ENCODE results near the gene SIX3. TPM values are rescaled to one million over a fixed set of nuclear protein-coding genes. Genes with fewer than 3 reads are reported as not detected.

The SIX3 gene
- total RNA-seq, 1 experiment from 2014 or later, result 13.2 TPM

GRCh38 chr2:44925561-44926136 is 15.9 kb upstream of the SIX3 start:
- 0 out of 2 replicates have a peak, but pooled peaks cover 3% of the 10 kb centered on the region for H3K36me3 Mint-ChIP-seq
- peaks cover 44% of the 10 kb centered on the region for H3K4me1 Mint-ChIP-seq
- peaks cover 85% of the 10 kb centered on the region for H3K27me3 Mint-ChIP-seq (ENCODE audit: low read depth)
- ChIA-PET CTCF (no interaction called here), POLR2A (interaction anchor here (0.6 kb wide), 1 partner anchor 245 kb away, joined by 4 read pairs; no protein-coding TSS in a partner anchor)
- no peak for DNase-seq (ENCODE audit: low spot score)
- H3K9me3 Mint-ChIP-seq, result no peaks in the 10 kb centered on the region
- H3K27ac Mint-ChIP-seq, result no peak overlapping the region
- no peak for ATAC-seq
- H3K4me3 Mint-ChIP-seq, result no peak overlapping the region
- TF ChIP-seq ZNF317 (CRISPR knock-in tag; IDR thresholded peaks at IDR 0.05; ENCODE audit: borderline replicate concordance, low read depth) (no peak), ERG (CRISPR knock-in tag; IDR thresholded peaks at IDR 0.05) (no peak), NR1H2 (CRISPR knock-in tag; IDR thresholded peaks at IDR 0.05) (no peak), ZNF232 (CRISPR knock-in tag; IDR thresholded peaks at IDR 0.05) (no peak), TCF7 (CRISPR knock-in tag; IDR thresholded peaks at IDR 0.05; ENCODE audit: low read depth) (no peak), ZNF532 (CRISPR knock-in tag; IDR thresholded peaks at IDR 0.05; ENCODE audit: borderline replicate concordance) (no peak), ATF1 (CRISPR knock-in tag; IDR thresholded peaks at IDR 0.05) (no peak)

- ChIA-PET CTCF (interaction anchor here (0.8 to 3.2 kb wide), 12 partner anchors 9 to 759 kb away, joined by 3 to 16 read pairs (median 4); no protein-coding TSS in a partner anchor), POLR2A (interaction anchor here (0.5 kb wide), 1 partner anchor 137 kb away, joined by 3 read pairs; no protein-coding TSS in a partner anchor)
- peak; percentile 23 for ATAC-seq
- Mint-ChIP-seq H3K9me3 (no peaks in the 10 kb centered on the region), H3K4me1 (peaks cover 58% of the 10 kb centered on the region), H3K36me3 (0 out of 2 replicates have a peak, but pooled peaks cover 3% of the 10 kb centered on the region), H3K27me3 (ENCODE audit: low read depth) (peaks cover 93% of the 10 kb centered on the region), H3K4me3 (peak overlapping the region; percentile 37; the same call in 1 of the 2 replicates), H3K27ac (no peak overlapping the region)
- peak; percentile 53 for DNase-seq (ENCODE audit: low spot score)
- TF ChIP-seq ATF6 (CRISPR knock-in tag; IDR thresholded peaks at IDR 0.05), result no peak
- TF ChIP-seq CDX4 (CRISPR knock-in tag; IDR thresholded peaks at IDR 0.05; ENCODE audit: borderline replicate concordance), result no peak
- TF ChIP-seq ZBTB21 (CRISPR knock-in tag; IDR thresholded peaks at IDR 0.05; ENCODE audit: borderline replicate concordance), result no peak
- TF ChIP-seq ZNF281 (CRISPR knock-in tag; IDR thresholded peaks at IDR 0.05), result no peak
- no peak for TF ChIP-seq ZNF232 (CRISPR knock-in tag; IDR thresholded peaks at IDR 0.05)
- no peak for TF ChIP-seq NFYB (CRISPR knock-in tag; conservative IDR thresholded peaks at IDR 0.05; ENCODE audit: low read depth)
- no peak for TF ChIP-seq RORB (CRISPR knock-in tag; IDR thresholded peaks at IDR 0.05)
- no peak for TF ChIP-seq CTCF (IDR thresholded peaks at IDR 0.05)
- TF ChIP-seq ETV6 (CRISPR knock-in tag; IDR thresholded peaks at IDR 0.05), result no peak
- TF ChIP-seq PRRX2 (CRISPR knock-in tag; IDR thresholded peaks at IDR 0.05), result no peak
These were observed 14.5 kb upstream of the SIX3 start for GRCh38 chr2:44926957-44927356.
